Sigmoid colon (tissue), 4 donors: Measurements from ENCODE around the gene JMJD6.

Experiments used
- CTCF ChIP-seq, 4 experiments: fragments of 450-650 bp in 3 of 4; fragments of 200-600 bp in 1 of 4; IDR thresholded peaks; one replicate each; pipeline ENCODE4 v1.5.1; 2016 to 2019; ENCODE audit warnings: antibody characterized with exemption in 4 of 4, mild to moderate bottlenecking in 3 of 4, moderate library complexity in 2 of 4
- EP300 ChIP-seq, 4 donors: sonication (generic); formaldehyde crosslinking; IDR thresholded peaks; one replicate each; pipeline ENCODE4 v1.6.1; 2017; ENCODE audit warnings: antibody characterized with exemption in 4 of 4
- POLR2A ChIP-seq, 2 donors: fragments of 450-650 bp; IDR thresholded peaks; one replicate each; pipeline ENCODE4 v1.6.1; 2016; ENCODE audit warnings: antibody characterized with exemption in 2 of 2, mild to moderate bottlenecking in 2 of 2, moderate library complexity in 2 of 2
- POLR2AphosphoS5 ChIP-seq, 4 donors: sonication (generic); formaldehyde crosslinking; IDR thresholded peaks; one replicate each; pipeline ENCODE4 v1.6.1; 2017; ENCODE audit warnings: antibody characterized with exemption in 4 of 4

GRCh38 chr17:76675648-76676047, 50.8 kb downstream of the JMJD6 start:
- TF ChIP-seq CTCF (IDR thresholded peaks at IDR 0.05) (no peak), POLR2A (IDR thresholded peaks at IDR 0.05) (no peak), EP300 (IDR thresholded peaks at IDR 0.05) (no peak), POLR2AphosphoS5 (IDR thresholded peaks at IDR 0.05) (no peak)
